HL-60/S4 treated with retinoic acid at 250 ng/mL for 4 days and 3 days (cell line): ENCODE measurements around the gene L3MBTL2.

Source experiments
- in situ Hi-C: fragments of 300-500 bp; cut with MboI; formaldehyde crosslinking; loops from 2 replicates; pipeline ENCODE4 v1.7.0; 2022; ENCODE audit warnings: low sequenced_read_pairs

The L3MBTL2 gene

DNA sequence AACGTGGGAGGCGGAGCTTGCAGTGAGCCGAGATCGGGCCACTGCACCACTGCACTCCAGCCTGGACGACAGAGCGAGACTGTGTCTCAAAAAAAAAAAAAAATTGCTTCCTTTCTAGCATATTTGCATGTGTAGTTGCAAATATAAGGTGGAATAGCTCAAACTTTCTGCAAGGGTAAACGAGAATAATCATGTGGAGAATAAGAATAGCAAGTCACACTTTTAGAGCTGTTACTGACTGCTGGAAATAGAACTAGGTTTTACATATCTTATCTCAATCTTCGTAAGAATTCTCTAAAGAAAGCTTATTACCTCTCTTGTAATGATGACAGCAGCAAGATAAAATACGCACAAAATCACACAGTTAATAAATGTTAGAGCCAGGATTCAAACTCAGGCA lies 1.6 kb downstream of the L3MBTL2 start:
- in situ Hi-C loops, result no loop called here

DNA sequence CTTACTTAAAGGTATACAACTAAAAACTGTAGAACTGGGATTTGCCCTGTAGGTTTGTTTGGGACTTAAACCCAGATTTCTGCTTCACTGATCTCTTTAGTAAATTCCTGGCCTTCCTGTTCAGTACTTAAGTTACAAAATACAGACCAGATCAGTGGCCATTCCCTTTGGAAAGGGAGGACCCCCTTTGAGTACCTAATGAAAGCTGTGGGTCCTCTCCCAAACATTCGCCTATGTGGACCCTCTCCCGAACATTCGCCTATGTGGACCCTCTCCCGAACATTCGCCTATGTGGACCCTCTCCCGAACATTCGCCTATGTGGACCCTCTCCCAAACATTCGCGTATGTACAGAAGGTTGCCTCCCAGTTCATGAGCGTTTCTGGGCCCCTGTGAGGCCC lies 10.3 kb downstream of the L3MBTL2 start:
- in situ Hi-C loops, result no loop called here

GRCh38 chr22:41215926-41216325 lies 10.8 kb downstream of the L3MBTL2 start:
- in situ Hi-C loops, result no loop called here

DNA sequence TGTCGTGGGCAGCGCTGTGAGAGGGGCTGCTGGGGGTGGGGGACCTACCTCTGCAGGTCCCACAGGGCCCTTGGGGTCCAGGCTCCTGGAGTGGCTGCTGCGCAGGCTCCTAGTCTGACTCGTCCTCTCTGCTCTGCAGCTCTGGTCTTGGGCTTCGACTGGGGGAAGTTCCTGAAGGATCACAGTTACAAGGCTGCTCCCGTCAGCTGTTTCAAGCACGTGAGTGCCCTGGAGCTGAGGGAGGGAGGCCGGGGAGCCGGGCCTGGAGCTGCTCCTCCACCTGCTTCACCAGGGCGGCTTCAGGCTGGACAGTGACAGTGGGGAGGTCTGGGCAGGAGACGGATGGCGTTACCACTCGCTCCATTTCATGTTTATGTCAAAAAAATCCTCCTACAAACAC lies 11.9 kb downstream of the L3MBTL2 start:
- in situ Hi-C loops, result no loop called here

GRCh38 chr22:41217553-41218157 lies 12.5 kb downstream of the L3MBTL2 start:
- in situ Hi-C loops, result no loop called here

DNA sequence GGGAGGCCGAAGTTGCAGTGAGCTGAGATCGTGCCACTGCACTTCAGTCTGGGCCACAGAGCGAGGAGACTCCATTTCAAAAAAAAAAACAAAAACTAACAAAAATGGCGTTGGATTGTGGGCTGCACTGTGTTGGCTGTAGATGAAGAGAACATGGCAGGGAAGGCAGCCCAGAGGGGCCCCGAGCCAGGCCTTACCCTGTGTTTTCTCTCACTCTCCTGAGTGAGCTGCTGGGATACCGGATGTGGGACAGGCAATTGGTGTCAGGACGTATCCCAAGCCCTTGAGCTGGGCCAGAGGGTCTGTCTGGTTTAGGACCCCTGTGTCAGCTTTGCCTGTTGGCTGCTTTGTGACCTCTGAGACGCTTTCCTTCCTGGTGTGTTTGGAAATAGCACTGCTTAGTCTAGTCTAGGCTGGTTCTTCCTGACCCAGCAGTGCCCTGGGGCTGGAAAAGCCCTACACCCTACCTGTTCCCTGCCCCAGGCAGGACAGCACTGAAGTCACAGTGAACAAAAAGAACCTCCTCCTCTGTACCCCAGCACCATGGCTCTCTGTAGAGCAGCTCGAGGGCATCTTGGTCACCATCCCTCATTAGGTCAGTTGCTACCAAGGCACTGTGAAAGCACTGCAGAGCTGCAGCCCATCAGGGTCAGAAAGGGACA lies 17.9 kb downstream of the L3MBTL2 start:
- in situ Hi-C loops, result no loop called here

- in situ Hi-C loops, result no loop called here
Measured at GRCh38 chr22:41223535-41223934, 18.4 kb downstream of the L3MBTL2 start.

DNA sequence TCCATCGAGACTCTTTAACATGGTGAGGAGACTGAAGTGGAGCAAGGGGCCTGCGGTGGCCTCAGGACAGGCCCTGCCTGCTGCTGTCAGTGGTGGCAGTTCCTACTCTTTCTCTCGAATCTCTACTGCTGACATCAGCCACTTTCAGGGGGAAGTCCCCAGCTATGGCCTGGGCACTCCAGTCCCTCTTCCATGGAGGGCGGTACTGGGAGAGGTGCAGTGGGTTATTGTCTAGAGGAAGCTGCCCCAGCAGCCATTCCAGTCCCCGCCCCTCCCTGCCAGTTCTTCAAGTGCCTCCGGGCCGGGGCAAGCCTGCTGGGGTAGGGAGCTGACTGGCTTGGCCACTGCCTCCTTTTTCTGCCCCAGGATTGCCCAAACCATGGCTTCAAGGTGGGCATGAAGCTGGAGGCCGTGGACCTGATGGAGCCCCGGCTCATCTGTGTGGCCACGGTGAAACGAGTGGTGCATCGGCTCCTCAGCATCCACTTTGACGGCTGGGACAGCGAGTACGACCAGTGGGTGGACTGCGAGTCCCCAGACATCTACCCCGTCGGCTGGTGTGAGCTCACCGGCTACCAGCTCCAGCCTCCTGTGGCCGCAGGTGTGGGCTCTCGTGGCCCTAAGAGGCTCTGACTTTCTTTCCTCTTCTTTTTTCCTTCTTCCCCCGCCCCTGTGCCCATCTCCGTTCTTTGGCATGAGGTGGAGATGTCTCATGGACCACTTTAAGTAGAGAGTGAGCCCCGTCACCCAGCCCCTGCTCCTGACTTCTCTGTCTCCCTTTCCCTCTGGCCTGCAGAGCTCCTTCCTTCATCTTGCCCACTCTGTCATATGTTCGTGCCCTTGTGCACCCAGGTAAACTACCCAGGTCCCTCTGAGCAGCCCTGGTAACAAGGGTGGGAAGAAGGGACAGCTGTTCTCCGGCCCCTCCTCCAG lies 21.9 kb downstream of the L3MBTL2 start:
- in situ Hi-C loops, result no loop called here

GRCh38 chr22:41229215-41229614 lies 24.1 kb downstream of the L3MBTL2 start:
- in situ Hi-C loops, result no loop called here

DNA sequence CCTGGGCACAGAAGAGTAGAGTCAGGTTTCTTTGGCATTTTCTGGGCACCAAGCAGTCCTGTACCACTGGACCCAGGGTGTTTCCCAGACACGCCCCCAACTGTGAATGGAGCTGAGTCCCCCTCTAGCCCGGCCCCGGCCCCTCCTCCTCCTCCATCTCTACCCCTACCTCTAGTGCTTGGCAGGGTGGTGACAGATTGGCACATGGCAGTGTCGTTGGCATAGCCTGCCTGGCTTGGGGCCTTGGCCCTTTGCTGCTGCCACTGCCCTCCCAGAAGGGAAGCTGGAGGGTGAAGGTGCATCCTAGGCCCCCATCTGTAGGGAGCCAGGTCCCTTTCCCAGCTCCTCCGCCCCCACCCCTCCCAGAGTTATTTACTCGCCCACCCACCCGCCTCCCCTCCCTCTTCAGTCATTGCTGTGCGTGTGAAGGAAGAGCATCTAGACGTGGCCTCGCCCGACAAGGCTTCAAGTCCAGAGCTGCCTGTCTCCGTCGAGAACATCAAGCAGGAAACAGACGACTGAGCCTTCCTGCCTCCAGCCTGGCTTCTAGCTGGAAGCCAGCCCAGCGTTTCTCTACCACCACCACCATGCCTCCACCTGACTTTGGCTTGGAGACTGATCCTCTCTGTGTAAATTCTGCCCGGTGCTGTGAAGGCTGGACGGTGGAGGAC lies 24.8 kb downstream of the L3MBTL2 start:
- in situ Hi-C loops, result no loop called here

- in situ Hi-C loops, result no loop called here
Measured at GRCh38 chr22:41230401-41230785, 25.3 kb downstream of the L3MBTL2 start.

DNA sequence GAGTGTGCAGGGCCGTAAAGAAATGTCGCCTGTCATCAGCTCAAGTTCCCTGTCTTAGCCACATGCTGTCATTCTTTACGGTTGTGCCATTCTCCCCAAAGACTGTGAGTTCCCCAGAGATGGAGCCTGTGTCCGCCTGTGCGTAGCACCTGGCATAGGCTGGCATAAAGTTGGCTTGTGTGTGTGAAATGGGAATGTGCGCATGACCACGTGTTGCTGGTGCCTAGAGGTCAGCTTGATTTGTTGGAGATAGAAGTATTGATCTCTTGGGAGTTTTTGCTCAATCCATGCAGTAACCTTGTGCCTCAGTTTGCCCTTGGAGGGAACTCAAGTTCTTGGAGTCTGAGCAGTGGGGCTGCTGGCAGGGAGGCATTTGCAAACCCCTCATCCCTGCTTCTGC lies 26.3 kb downstream of the L3MBTL2 start:
- in situ Hi-C loops, result no loop called here

GRCh38 chr22:41234815-41235695 lies 29.9 kb downstream of the L3MBTL2 start:
- in situ Hi-C loops, result no loop called here

DNA sequence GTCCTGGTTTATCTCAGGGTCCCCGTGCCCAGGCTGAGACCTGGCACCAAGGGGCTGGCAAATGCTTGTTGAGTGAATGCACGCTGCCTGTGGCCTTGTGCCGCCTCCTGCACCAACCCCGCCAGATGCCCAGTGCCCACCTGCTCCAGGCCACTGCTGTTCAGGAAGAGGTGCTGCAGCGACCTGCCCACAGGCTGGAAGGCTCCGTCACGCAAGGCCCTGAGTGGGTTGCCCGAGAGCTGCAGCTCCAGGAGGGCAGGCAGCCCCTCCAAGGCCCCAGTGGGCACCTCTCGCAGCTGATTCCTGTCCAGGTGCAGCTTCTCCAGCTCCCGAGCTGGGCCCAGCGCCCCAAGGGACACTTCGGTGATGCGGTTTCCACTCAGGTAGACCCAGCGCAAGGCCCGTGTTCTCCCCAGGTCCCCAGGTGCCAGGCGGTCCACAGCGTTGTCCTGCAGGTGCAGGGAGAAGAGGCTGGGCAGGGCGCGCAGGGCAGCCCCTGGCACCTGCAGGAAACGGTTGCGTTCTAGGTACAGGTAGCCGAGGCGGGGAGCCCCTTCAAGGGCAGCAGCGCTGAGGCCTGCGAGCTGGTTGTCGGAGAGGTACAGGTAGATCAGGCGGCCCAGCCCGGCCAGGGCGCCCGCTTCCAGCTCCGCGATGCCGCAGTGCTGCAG lies 32.1 kb downstream of the L3MBTL2 start:
- in situ Hi-C loops, result no loop called here

DNA sequence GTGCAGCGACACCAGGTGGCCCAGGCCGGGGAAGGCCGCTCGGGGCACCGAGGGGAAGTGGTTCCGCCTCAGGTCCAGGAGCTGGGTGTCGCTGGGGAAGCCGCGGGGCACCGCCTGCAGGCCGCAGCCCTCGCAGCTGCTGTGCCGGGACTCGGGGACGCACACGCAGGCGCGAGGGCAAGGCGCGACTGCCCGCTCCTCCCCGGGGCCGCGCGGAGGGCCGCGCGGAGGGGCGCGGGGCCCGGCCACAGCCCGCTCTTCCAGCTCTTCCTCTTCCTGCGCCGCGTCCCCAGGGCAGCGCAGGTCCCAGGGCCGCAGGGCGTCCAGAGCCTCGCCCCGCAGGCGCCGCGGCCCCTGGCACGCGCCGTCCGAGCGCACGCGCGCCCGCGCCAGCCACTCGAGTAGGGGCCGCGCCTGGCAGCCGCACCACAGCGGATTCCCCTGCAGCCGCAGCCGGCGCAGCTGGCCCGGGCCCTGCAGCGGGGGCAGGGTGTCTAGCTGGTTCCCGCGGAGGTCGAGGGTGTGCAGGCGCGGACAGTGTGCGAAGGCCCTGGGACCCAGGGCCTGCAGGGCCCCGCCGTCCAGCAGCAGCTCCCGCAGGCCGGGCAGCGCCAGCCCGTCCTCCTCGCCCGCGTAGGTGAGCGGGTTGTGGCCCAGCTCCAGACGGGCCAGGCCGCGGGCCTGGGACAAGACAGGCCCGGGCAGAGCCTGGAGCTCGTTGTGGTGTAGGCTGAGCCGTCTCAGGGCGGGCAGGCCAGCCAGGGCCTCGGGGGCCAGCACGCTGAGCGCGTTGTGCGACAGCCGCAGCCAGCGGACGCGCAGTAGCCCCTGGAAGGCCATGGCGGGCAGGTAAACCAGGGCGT lies 32.8 kb downstream of the L3MBTL2 start:
- in situ Hi-C loops, result no loop called here

DNA sequence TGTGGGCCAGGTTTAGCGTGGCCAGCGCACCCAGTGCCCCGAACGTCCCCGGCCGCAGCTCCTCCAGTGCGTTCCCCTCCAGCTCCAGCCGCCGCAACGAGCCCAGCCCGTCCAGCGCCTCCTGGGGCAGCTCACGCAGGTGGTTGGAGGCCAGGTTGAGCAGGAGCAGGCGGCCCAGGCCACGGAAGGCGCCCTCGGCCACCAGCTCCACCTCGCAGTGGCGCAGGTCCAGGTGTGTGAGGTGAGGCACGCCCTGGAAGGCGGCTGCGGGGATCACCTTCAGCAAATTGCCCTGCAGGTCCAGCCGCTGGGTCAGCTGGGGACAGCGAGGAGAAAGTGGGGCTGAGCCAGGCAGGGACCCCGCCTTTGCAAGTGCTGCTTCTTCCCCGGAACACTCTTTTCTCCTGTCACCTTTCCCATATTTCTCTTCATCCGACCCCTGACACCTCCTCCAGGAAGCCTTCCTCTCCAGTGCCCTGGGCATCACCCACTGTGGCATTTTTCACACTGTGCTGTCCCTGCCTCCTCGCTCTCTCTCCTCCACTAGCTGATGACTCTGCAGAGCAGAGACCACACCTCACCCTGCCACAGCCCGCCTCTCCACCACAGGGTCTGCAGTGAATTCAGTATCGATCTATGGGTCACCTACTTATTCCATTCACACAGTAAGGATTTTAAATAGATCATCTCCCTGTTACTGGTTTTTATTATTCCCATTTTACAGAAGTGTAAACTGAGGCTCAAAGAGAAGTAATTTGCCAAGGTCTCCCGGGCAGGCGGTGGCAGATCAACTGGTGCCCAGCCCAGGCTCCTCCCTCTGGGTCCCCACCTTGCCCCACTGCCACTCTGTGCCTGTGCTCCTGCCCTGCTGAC lies 33.7 kb downstream of the L3MBTL2 start:
- in situ Hi-C loops, result no loop called here

- in situ Hi-C loops, result no loop called here
Measured at GRCh38 chr22:41239443-41240128, 34.5 kb downstream of the L3MBTL2 start.
